ENCODE measurements around the gene TBC1D22A. TPM values are rescaled to one million over a fixed set of nuclear protein-coding genes. Genes with fewer than 3 reads are reported as not detected.

The TBC1D22A gene
- total and polyA plus RNA-seq, 2 donors (not counting 3 experiments of a cell fraction or from before 2014, with no cell fraction given), result 26.1 to 32.4 TPM

- Histone ChIP-seq H3K4me3 (replicated peaks in 1 of 3; ENCODE audit: insufficient read depth in 1 of 3, low read depth in 1 of 3, low read length in 3 of 3) (no peak overlapping the region), H4K20me1 (replicated peaks; ENCODE audit: control insufficient read depth, extremely low read depth, insufficient read depth, low read length) (no peaks in the 10 kb centered on the region), H3K36me3 (ENCODE audit: control insufficient read depth in 2 of 2, extremely low read depth in 1 of 2, insufficient read depth in 2 of 2, low read length in 2 of 2) (no peaks in the 10 kb centered on the region), H3K27ac (ENCODE audit: insufficient read depth, low read depth, low read length) (no peak overlapping the region), H3K9ac (replicated peaks; ENCODE audit: extremely low read depth, insufficient read depth, low read length) (no peak overlapping the region), H3K79me2 (ENCODE audit: control insufficient read depth, insufficient read depth, low read length) (no peaks in the 10 kb centered on the region), H2AFZ (ENCODE audit: low read depth, low read length) (no peak overlapping the region), H3K4me1 (ENCODE audit: control insufficient read depth, extremely low read depth, insufficient read depth, low read length) (peaks cover 4% of the 10 kb centered on the region), H3K27me3 (ENCODE audit: control insufficient read depth in 2 of 2, insufficient read depth in 2 of 2, low read length in 2 of 2) (no peaks in the 10 kb centered on the region), H3K9me3 (replicated peaks; ENCODE audit: control insufficient read depth, insufficient read depth, low read length) (no peaks in the 10 kb centered on the region), H3K4me2 (ENCODE audit: insufficient read depth, low read length) (no peak overlapping the region), H3K9me1 (replicated peaks; ENCODE audit: control insufficient read depth, extremely low read depth, insufficient read depth, low read length) (no peaks in the 10 kb centered on the region)
- dilution Hi-C loops (cut with MboI; ENCODE audit: extremely low pct_ligation_motif_present, low sequenced_read_pairs) (no loop called here), intact Hi-C loops (cut with micrococcal nuclease) (no loop called here)
- CTCF ChIA-PET, result no interaction called here
- POLR2A ChIA-PET, result no interaction called here
- TF ChIP-seq POLR2AphosphoS5 (IDR thresholded peaks at IDR 0.05; ENCODE audit: insufficient read depth, low read depth, low read length) (no peak), FOS (IDR thresholded peaks at IDR 0.05; ENCODE audit: borderline replicate concordance, insufficient read depth, low read length) (no peak), MAX (IDR thresholded peaks at IDR 0.05; ENCODE audit: insufficient read depth, insufficient read length) (no peak), JUN (IDR thresholded peaks at IDR 0.05; ENCODE audit: borderline replicate concordance, insufficient read depth, insufficient read length, low read depth) (no peak), CTCF (IDR thresholded peaks at IDR 0.05; ENCODE audit: extremely low read depth in 1 of 2, insufficient read depth in 1 of 2, low read depth in 1 of 2, low read length in 2 of 2) (no peak), MYC (IDR thresholded peaks at IDR 0.05; ENCODE audit: low read depth, low read length) (no peak), EZH2 (IDR thresholded peaks at IDR 0.05; ENCODE audit: borderline replicate concordance, low read depth, low read length, severe bottlenecking) (no peak), POLR2A (IDR thresholded peaks at IDR 0.05; ENCODE audit: low read depth, low read length) (no peak), GATA2 (IDR thresholded peaks at IDR 0.05; ENCODE audit: insufficient read depth, insufficient read length, low read depth, low read length) (no peak)
- no TSS peak for BruUV-seq (replicated peaks)
- DNase-seq (ENCODE audit: low read depth, low spot score) (no peak), FAIRE-seq (no peak)
Observed at GRCh38 chr22:46929046-46929709, 166.7 kb downstream of the TBC1D22A start.
